Measurements from ENCODE around the gene GRID1. TPM values are rescaled to one million over a fixed set of nuclear protein-coding genes. Genes with fewer than 3 reads are reported as not detected.

The GRID1 gene
- total RNA-seq, 1 donor from 2014 or later = under 0.01 TPM

GRCh38 chr10:86023336-86023735 lies 343.3 kb downstream of the GRID1 start:
- no peaks in the 10 kb centered on the region for H3K27me3 ChIP-seq (ENCODE audit: control insufficient read depth, insufficient read depth, low read length)
- DNase-seq (ENCODE audit: low read depth) = no peak
- no peak for TF ChIP-seq CTCF (IDR thresholded peaks at IDR 0.05; ENCODE audit: insufficient read depth, low read length, severe bottlenecking)
- FAIRE-seq = peak; percentile 13
- H3K4me3 ChIP-seq (ENCODE audit: low read depth, low read length) = no peak overlapping the region
- no peaks in the 10 kb centered on the region for H3K36me3 ChIP-seq (ENCODE audit: control insufficient read depth, insufficient read depth, low read length)

GRCh38 chr10:86022906-86023305 lies 343.7 kb downstream of the GRID1 start:
- H3K36me3 ChIP-seq (ENCODE audit: control insufficient read depth, insufficient read depth, low read length) = no peaks in the 10 kb centered on the region
- no peak overlapping the region for H3K4me3 ChIP-seq (ENCODE audit: low read depth, low read length)
- H3K27me3 ChIP-seq (ENCODE audit: control insufficient read depth, insufficient read depth, low read length) = no peaks in the 10 kb centered on the region
- FAIRE-seq (no peak), DNase-seq (ENCODE audit: low read depth) (no peak)
- no peak for TF ChIP-seq CTCF (IDR thresholded peaks at IDR 0.05; ENCODE audit: insufficient read depth, low read length, severe bottlenecking)

- TF ChIP-seq CTCF (IDR thresholded peaks at IDR 0.05; ENCODE audit: insufficient read depth, low read length, severe bottlenecking) = no peak
- Histone ChIP-seq H3K4me3 (ENCODE audit: low read depth, low read length) (no peak overlapping the region), H3K36me3 (ENCODE audit: control insufficient read depth, insufficient read depth, low read length) (no peaks in the 10 kb centered on the region), H3K27me3 (ENCODE audit: control insufficient read depth, insufficient read depth, low read length) (no peaks in the 10 kb centered on the region)
- DNase-seq (ENCODE audit: low read depth) = no peak
- no peak for FAIRE-seq
Observed at GRCh38 chr10:86020134-86020533, 346.5 kb downstream of the GRID1 start.

- Histone ChIP-seq H3K4me3 (ENCODE audit: low read depth, low read length) (no peak overlapping the region), H3K27me3 (ENCODE audit: control insufficient read depth, insufficient read depth, low read length) (no peaks in the 10 kb centered on the region), H3K36me3 (ENCODE audit: control insufficient read depth, insufficient read depth, low read length) (no peaks in the 10 kb centered on the region)
- FAIRE-seq = no peak
- no peak for TF ChIP-seq CTCF (IDR thresholded peaks at IDR 0.05; ENCODE audit: insufficient read depth, low read length, severe bottlenecking)
- DNase-seq (ENCODE audit: low read depth) = no peak
Observed at GRCh38 chr10:86019141-86019540, 347.5 kb downstream of the GRID1 start.

GRCh38 chr10:86018735-86019058 lies 347.9 kb downstream of the GRID1 start:
- no peak for FAIRE-seq
- Histone ChIP-seq H3K36me3 (ENCODE audit: control insufficient read depth, insufficient read depth, low read length) (no peaks in the 10 kb centered on the region), H3K27me3 (ENCODE audit: control insufficient read depth, insufficient read depth, low read length) (no peaks in the 10 kb centered on the region), H3K4me3 (ENCODE audit: low read depth, low read length) (no peak overlapping the region)
- DNase-seq (ENCODE audit: low read depth) = no peak
- TF ChIP-seq CTCF (IDR thresholded peaks at IDR 0.05; ENCODE audit: insufficient read depth, low read length, severe bottlenecking) = no peak

- TF ChIP-seq CTCF (IDR thresholded peaks at IDR 0.05; ENCODE audit: insufficient read depth, low read length, severe bottlenecking) = no peak
- no peaks in the 10 kb centered on the region for H3K27me3 ChIP-seq (ENCODE audit: control insufficient read depth, insufficient read depth, low read length)
- DNase-seq (ENCODE audit: low read depth) (no peak), FAIRE-seq (no peak)
- no peak overlapping the region for H3K4me3 ChIP-seq (ENCODE audit: low read depth, low read length)
- H3K36me3 ChIP-seq (ENCODE audit: control insufficient read depth, insufficient read depth, low read length) = no peaks in the 10 kb centered on the region
Observed at GRCh38 chr10:86017841-86018734, 348.5 kb downstream of the GRID1 start.

Data from bronchial epithelial cell (primary cell).